H1 (cell line): ENCODE data around the gene RAB3GAP1. TPM values are rescaled to one million over a fixed set of nuclear protein-coding genes. Genes with fewer than 3 reads are reported as not detected.

Source experiments
- CTCF ChIA-PET: fragments of 300-600 bp; sonication (Branson Sonifier 250); formaldehyde crosslinking; loops from one replicate; lab custom pipeline; 2021; ENCODE audit not compliant: partially characterized antibody; lab: Charles Lee
- POLR2A ChIA-PET: fragments of 300-600 bp; sonication (Branson Sonifier 250); formaldehyde crosslinking; loops from one replicate; lab custom pipeline; 2021; ENCODE audit warnings: inconsistent platforms; ENCODE audit not compliant: partially characterized antibody; lab: Charles Lee
- DNase-seq, 2 experiments: peaks; one replicate each; pipeline versions ENCODE4 v3.0.0 to v3.0.0-alpha.2; 2010 to 2022; ENCODE audit warnings: low spot score in 2 of 2, low read depth in 1 of 2, mixed read lengths in 1 of 2
- FAIRE-seq: peaks from 2 replicates; lab custom pipeline; 2011; peaks lifted over from hg19 to GRCh38; lab: Jason Lieb, UNC
- H2AFZ ChIP-seq: 2 replicates; pipeline ENCODE4 v1.8.1; 2012; ENCODE audit warnings: low read length, inconsistent platforms
- H2AK5ac ChIP-seq: 2 replicates; pipeline ENCODE4 v1.6.1; 2013; ENCODE audit warnings: low read depth, low read length
- H2BK120ac ChIP-seq: replicated peaks from 2 replicates; pipeline ENCODE3; 2013; ENCODE audit warnings: low read depth, low read length, inconsistent platforms
- H2BK12ac ChIP-seq: 2 replicates; pipeline ENCODE4 v1.6.1; 2013; ENCODE audit warnings: low read depth, low read length
- H2BK15ac ChIP-seq: 2 replicates; pipeline ENCODE4 v1.6.1; 2013; ENCODE audit warnings: low read length
- H2BK20ac ChIP-seq: 2 replicates; pipeline ENCODE4 v1.6.1; 2013; ENCODE audit warnings: low read length
- H2BK5ac ChIP-seq: 2 replicates; pipeline ENCODE4 v1.6.1; 2013; ENCODE audit warnings: low read depth, low read length
- H3K14ac ChIP-seq: 2 replicates; pipeline ENCODE4 v1.6.1; 2013; ENCODE audit warnings: inconsistent platforms; ENCODE audit not compliant: insufficient read length
- H3K18ac ChIP-seq: 2 replicates; pipeline ENCODE4 v1.6.1; 2013; ENCODE audit warnings: low read length; ENCODE audit errors: extremely low read depth
- H3K23ac ChIP-seq: 2 replicates; pipeline ENCODE4 v1.6.1; 2013; ENCODE audit warnings: inconsistent platforms; ENCODE audit not compliant: insufficient read length
- H3K23me2 ChIP-seq: 2 replicates; pipeline ENCODE4 v1.6.1; 2013; ENCODE audit warnings: low read depth, low read length
- H3K27ac ChIP-seq: 2 replicates; pipeline ENCODE4 v1.6.1; 2011; ENCODE audit warnings: low read depth, low read length, inconsistent platforms
- H3K27me3 ChIP-seq, 4 experiments: replicated peaks in 1 of 4; 1 replicate in 1 of 4; 2 replicates in 3 of 4; pipeline versions ENCODE4 v1.6.1 to v1.8.1; 2011 to 2013; ENCODE audit warnings: low read length in 3 of 4, mild to moderate bottlenecking in 3 of 4, inconsistent platforms in 2 of 4, mixed read lengths in 2 of 4, moderate library complexity in 1 of 4; ENCODE audit not compliant: control insufficient read depth in 3 of 4, insufficient read depth in 3 of 4; ENCODE audit errors: extremely low read depth in 1 of 4
- H3K36me3 ChIP-seq, 4 experiments: 2 replicates each; pipeline versions ENCODE4 v1.6.1 to v1.8.1; 2011 to 2013; ENCODE audit warnings: mild to moderate bottlenecking in 4 of 4, low read length in 3 of 4, moderate library complexity in 2 of 4, control low read depth in 1 of 4, inconsistent platforms in 1 of 4; ENCODE audit not compliant: insufficient read depth in 4 of 4, control insufficient read depth in 2 of 4
- H3K4ac ChIP-seq: replicated peaks from 2 replicates; pipeline ENCODE3; 2013; ENCODE audit warnings: low read length, low read depth, mixed read lengths, inconsistent platforms; ENCODE audit not compliant: insufficient read length
- H3K4me1 ChIP-seq, 4 experiments: replicated peaks in 1 of 4; 1 replicate in 1 of 4; 2 replicates in 3 of 4; pipeline versions ENCODE4 v1.6.1 to v1.8.1; 2011 to 2013; ENCODE audit warnings: low read length in 3 of 4, inconsistent platforms in 2 of 4, mixed read lengths in 1 of 4; ENCODE audit not compliant: insufficient read depth in 4 of 4, control insufficient read depth in 3 of 4
- H3K4me2 ChIP-seq, 2 experiments: 2 replicates each; pipeline versions ENCODE4 v1.6.1 to v1.8.1; 2011 to 2013; ENCODE audit warnings: low read depth in 2 of 2, low read length in 2 of 2, control low read depth in 1 of 2, inconsistent platforms in 1 of 2, mild to moderate bottlenecking in 1 of 2; ENCODE audit not compliant: insufficient read depth in 1 of 2
- H3K4me3 ChIP-seq, 4 experiments: fragments of 200-600, 300-600 bp in 1 of 4; sonication (generic), shearing (Covaris generic), sonication (Bioruptor Twin) in 1 of 4; 2 replicates each; pipeline versions ENCODE4 v1.5.1 to v1.8.1; 2011 to 2016; ENCODE audit warnings: low read length in 4 of 4, low read depth in 3 of 4, control low read depth in 2 of 4, inconsistent platforms in 2 of 4, mild to moderate bottlenecking in 2 of 4, mixed read lengths in 1 of 4, moderate library complexity in 1 of 4; ENCODE audit not compliant: insufficient read depth in 2 of 4; ENCODE audit errors: extremely low read depth in 1 of 4
- H3K56ac ChIP-seq: replicated peaks from 2 replicates; pipeline ENCODE3; 2013; ENCODE audit warnings: low read depth, mild to moderate bottlenecking, mixed read lengths, low read length, inconsistent platforms; ENCODE audit not compliant: insufficient read length
- H3K79me1 ChIP-seq: 2 replicates; pipeline ENCODE4 v1.6.1; 2013; ENCODE audit warnings: low read depth, low read length, control low read depth
- H3K79me2 ChIP-seq, 2 experiments: 2 replicates each; pipeline versions ENCODE4 v1.6.1 to v1.8.1; 2012 to 2013; ENCODE audit warnings: low read length in 2 of 2, mild to moderate bottlenecking in 2 of 2, inconsistent platforms in 1 of 2; ENCODE audit not compliant: insufficient read depth in 2 of 2, control insufficient read depth in 1 of 2
- H3K9ac ChIP-seq, 4 experiments: replicated peaks in 1 of 4; 1 replicate in 1 of 4; 2 replicates in 3 of 4; pipeline versions ENCODE4 v1.6.1 to v1.8.1; 2011 to 2013; ENCODE audit warnings: low read depth in 3 of 4, low read length in 3 of 4, control low read depth in 2 of 4, mild to moderate bottlenecking in 2 of 4, moderate library complexity in 2 of 4, inconsistent platforms in 1 of 4; ENCODE audit errors: extremely low read depth in 1 of 4
- H3K9me3 ChIP-seq, 2 experiments: 2 replicates each; pipeline versions ENCODE4 v1.6.1 to v1.8.1; 2012 to 2013; ENCODE audit warnings: mild to moderate bottlenecking in 2 of 2, moderate library complexity in 2 of 2, control low read depth in 1 of 2, inconsistent platforms in 1 of 2, low read depth in 1 of 2, low read length in 1 of 2, mixed read lengths in 1 of 2; ENCODE audit not compliant: insufficient read depth in 2 of 2
- H4K20me1 ChIP-seq, 2 experiments: replicated peaks in 1 of 2; 2 replicates each; pipeline versions ENCODE3 to v1.8.1; 2011 to 2013; ENCODE audit warnings: inconsistent platforms in 2 of 2, low read length in 2 of 2, mild to moderate bottlenecking in 1 of 2; ENCODE audit not compliant: insufficient read depth in 2 of 2, control insufficient read depth in 1 of 2
- H4K5ac ChIP-seq: 2 replicates; pipeline ENCODE4 v1.6.1; 2013; ENCODE audit warnings: low read length, low read depth, mixed read lengths, inconsistent platforms; ENCODE audit not compliant: insufficient read length
- H4K8ac ChIP-seq: 2 replicates; pipeline ENCODE4 v1.8.0; 2013; ENCODE audit warnings: mild to moderate bottlenecking, moderate library complexity, low read length, inconsistent platforms; ENCODE audit not compliant: insufficient read depth; ENCODE audit errors: extremely low read depth
- H4K91ac ChIP-seq: replicated peaks from 2 replicates; pipeline ENCODE3; 2013; ENCODE audit warnings: low read length, mixed read lengths, inconsistent platforms; ENCODE audit not compliant: insufficient read length
- FOSL1 ChIP-seq: IDR thresholded peaks from 2 replicates; pipeline ENCODE4 v1.6.1; 2011; ENCODE audit warnings: mild to moderate bottlenecking, low read depth, low read length, moderate library complexity; ENCODE audit not compliant: insufficient read depth
- GABPA ChIP-seq: IDR thresholded peaks from 2 replicates; pipeline ENCODE4 v1.6.1; 2011; ENCODE audit warnings: mild to moderate bottlenecking, low read length, moderate library complexity, borderline replicate concordance; ENCODE audit not compliant: insufficient read depth
- HDAC2 ChIP-seq, 2 experiments: fragments of 300-600 bp in 1 of 2; sonication (generic) in 1 of 2; IDR thresholded peaks; 2 replicates each; pipeline ENCODE4 v1.6.1; 2011 to 2012; ENCODE audit warnings: low read depth in 2 of 2, low read length in 2 of 2, mild to moderate bottlenecking in 2 of 2, moderate library complexity in 2 of 2, borderline replicate concordance in 1 of 2, inconsistent platforms in 1 of 2
- KDM5A ChIP-seq: fragments of 200-600 bp; IDR thresholded peaks from 2 replicates; pipeline ENCODE4 v1.7.1; 2012; ENCODE audit warnings: mild to moderate bottlenecking, low read length, inconsistent platforms, mixed read lengths
- NANOG ChIP-seq: IDR thresholded peaks from 2 replicates; pipeline ENCODE4 v1.6.1; 2011; ENCODE audit warnings: low read length, low read depth, mild to moderate bottlenecking, inconsistent platforms; ENCODE audit not compliant: insufficient read depth, poor library complexity, severe bottlenecking
- RBBP5 ChIP-seq: IDR thresholded peaks from 2 replicates; pipeline ENCODE4 v1.7.1; 2012; ENCODE audit warnings: low read depth, mild to moderate bottlenecking, inconsistent platforms, low read length, moderate library complexity, borderline replicate concordance
- SP2 ChIP-seq: IDR thresholded peaks from 2 replicates; pipeline ENCODE4 v1.6.1; 2012; ENCODE audit warnings: mild to moderate bottlenecking, low read length, inconsistent platforms
- WGBS, 2 experiments: shearing (Covaris generic) in 1 of 2; methylation state at CpG; one replicate each; pipeline versions ENCODE4 v1.1.6 to v1.1.7; 2013 to 2015; ENCODE audit warnings: low lambda C conversion rate in 2 of 2, mixed read lengths in 2 of 2, inconsistent platforms in 1 of 2, low coverage in 1 of 2, missing lambda C conversion rate in 1 of 2; ENCODE audit not compliant: insufficient replicate concordance in 2 of 2, insufficient coverage in 1 of 2, insufficient read length in 1 of 2; ENCODE audit errors: extremely low coverage in 1 of 2, missing lambda C conversion rate in 1 of 2; 5-methylcytosine and 5-hydroxymethylcytosine counted together
- long read RNA-seq, 2 experiments: library from RNA in 1 of 2; library from capped mRNA in 1 of 2; stranded (forward); transcript quantifications; one replicate each; pipeline ENCODE4 v2.0.0, GENCODE V29; 2021; ENCODE audit warnings: inconsistent platforms in 1 of 2
- polyA minus RNA-seq, 3 experiments: library from RNA; depleted of rRNA, polyadenylated mRNA; stranded (reverse); fragments of >200 nt; gene quantifications; 1 replicate in 2 of 3; 2 replicates in 1 of 3; pipeline ENCODE4 v1.2.3, GENCODE V29; 2011
- polyA plus RNA-seq, 7 experiments: library from polyadenylated mRNA; depleted of rRNA in 3 of 7; stranded (reverse) in 5 of 7; unstranded in 2 of 7; fragments of >200 nt in 5 of 7; fragments of 200-250 nt in 2 of 7; gene quantifications; 1 replicate in 5 of 7; 2 replicates in 1 of 7; 4 replicates in 1 of 7; pipeline versions ENCODE4 v1.2.1 to v1.2.3, GENCODE V29; 2011 to 2013; ENCODE audit warnings: missing spikeins in 2 of 7, mixed read lengths in 2 of 7
- total RNA-seq: library from RNA; stranded (reverse); fragmentation: NEBNext Ultra II Directional; extraction: Animal tissue kit (Norgen Biotek cat#: 25700); gene quantifications from 2 replicates; pipeline ENCODE4 v1.2.1, GENCODE V29; 2021

The RAB3GAP1 gene
- 25.7 and 28.6 TPM in 2 replicates for total RNA-seq
- polyA plus RNA-seq (2011; rRNA removed), result 7.3 and 9.8 TPM in 2 replicates
- polyA plus RNA-seq (2011; cell fraction: cytosol; rRNA removed), result 12.8 TPM
- 7.2 TPM for polyA plus RNA-seq (2011; cell fraction: nucleus; rRNA removed)
- polyA plus RNA-seq (2012, experiment 1 of 2), result 17.5 to 29.0 TPM (median 19.5 TPM) in 4 replicates
- 1.1 TPM for polyA plus RNA-seq (2012, experiment 2 of 2)
- polyA plus RNA-seq (2013, experiment 1 of 2), result 14.8 TPM
- polyA plus RNA-seq (2013, experiment 2 of 2), result 15.1 TPM
- polyA minus RNA-seq (2011; rRNA and poly(A)+ RNA removed), result 20.1 and 23.8 TPM in 2 replicates
- polyA minus RNA-seq (2011; cell fraction: cytosol; rRNA and poly(A)+ RNA removed), result 9.4 TPM
- 22.7 TPM for polyA minus RNA-seq (2011; cell fraction: nucleus; rRNA and poly(A)+ RNA removed)
- long read RNA-seq, experiment 1, full-length matches to known transcripts, result 1 of 36 reads
- long read RNA-seq, experiment 1, partial matches to known transcripts, result 17 of 36 reads
- long read RNA-seq, experiment 1, other reads (novel, unspliced or antisense), result 18 of 36 reads
- long read RNA-seq, experiment 2, full-length matches to known transcripts, result 5 of 32 reads
- long read RNA-seq, experiment 2, partial matches to known transcripts, result 4 of 32 reads
- long read RNA-seq, experiment 2, other reads (novel, unspliced or antisense), result 23 of 32 reads

DNA sequence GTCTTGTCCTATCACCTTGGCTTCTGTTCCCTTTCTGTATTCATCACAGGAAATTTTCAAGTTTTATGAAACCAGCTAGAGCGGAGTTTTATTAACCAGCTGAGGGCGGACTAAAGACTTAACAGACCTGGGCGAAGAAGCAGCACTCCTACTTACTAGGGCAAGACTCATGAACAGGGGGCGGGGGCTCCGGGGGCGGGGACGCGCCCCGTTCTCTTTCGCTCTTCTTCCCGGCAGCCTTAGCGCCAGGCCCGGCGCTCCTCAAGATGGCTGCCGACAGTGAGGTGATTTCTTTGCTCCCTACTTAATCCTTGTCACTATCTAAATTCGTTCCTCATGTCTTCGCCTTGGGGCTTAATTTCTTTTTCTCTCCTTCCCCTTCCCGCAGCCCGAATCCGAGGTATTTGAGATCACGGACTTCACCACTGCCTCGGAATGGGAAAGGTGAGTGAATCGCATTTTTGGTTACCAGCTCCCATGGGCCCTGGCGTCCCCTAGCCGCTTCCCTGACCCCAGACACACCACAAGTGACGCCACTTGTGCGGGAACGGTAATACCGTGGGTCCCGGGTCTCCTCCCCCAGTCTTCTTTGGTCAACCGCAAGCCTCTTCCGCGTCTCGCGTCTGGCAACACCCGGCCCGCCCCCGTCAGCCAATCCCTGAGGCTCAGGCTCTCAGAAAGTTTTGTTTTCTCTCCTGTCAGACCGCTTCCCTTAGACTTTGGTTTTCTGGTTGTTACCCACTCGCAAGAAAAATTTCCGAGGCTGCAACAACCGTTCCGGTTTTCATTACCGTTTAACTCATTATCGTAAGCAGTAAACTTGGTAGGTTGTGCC lies at the start of gene RAB3GAP1:
Gene RAB3GAP1 (plus strand): TSS at position 251 of the 835 bp plus-strand sequence. CDS start 16 bp downstream, at position 267.
- H3K79me2 ChIP-seq, result peaks cover 4 to 46% of the 10 kb centered on the region in 2 experiments
- H2AFZ ChIP-seq, result peak within 1 kb of the TSS; percentile 99
- 4% methylated on average over 45 of the region's 45 CpGs; no CpG with 5 or more reads in 1 of the 2 experiments for whole genome bisulfite sequencing, 2 experiments
- no peaks in the 10 kb centered on the region; a peak in 1 of 7 replicates for H3K27me3 ChIP-seq
- no peak within 1 kb of the TSS for H4K91ac ChIP-seq
- peak within 1 kb of the TSS; percentile 83 to 97 for H3K4me2 ChIP-seq
- no peak for FAIRE-seq
- H4K8ac ChIP-seq, result peak within 1 kb of the TSS; percentile 96; the same call in 1 of the 2 replicates
- H3K18ac ChIP-seq, result peak within 1 kb of the TSS; percentile 41
- H3K79me1 ChIP-seq, result no peaks in the 10 kb centered on the region; the same call in 1 of the 2 replicates
- peak within 1 kb of the TSS; percentile 72 for H2BK5ac ChIP-seq
- peak within 1 kb of the TSS; percentile 90 for H3K27ac ChIP-seq
- peak within 1 kb of the TSS; percentile 68 to 98 (median 94) for H3K9ac ChIP-seq
- H2AK5ac ChIP-seq, result no peak within 1 kb of the TSS
- H3K4ac ChIP-seq, result no peak within 1 kb of the TSS
- H4K5ac ChIP-seq, result peak within 1 kb of the TSS; percentile 25
- no peak within 1 kb of the TSS for H2BK20ac ChIP-seq
- H2BK12ac ChIP-seq, result peak within 1 kb of the TSS; percentile 20; the same call in 1 of the 2 replicates
- ChIA-PET POLR2A (interaction anchor here (0.6 to 1.8 kb wide), 7 partner anchors 9 to 477 kb away, joined by 3 to 6 read pairs (median 3); no protein-coding TSS in a partner anchor), CTCF (no interaction called here)
- peaks cover 0 to 6% (median 2%) of the 10 kb centered on the region in 4 experiments; a peak in 2 of 7 replicates for H3K4me1 ChIP-seq
- H3K56ac ChIP-seq, result peak within 1 kb of the TSS; percentile 20
- H4K20me1 ChIP-seq, result peaks cover 0 to 3% of the 10 kb centered on the region in 2 experiments
- H3K4me3 ChIP-seq, result peak within 1 kb of the TSS; percentile 96 to 99 (median 99)
- no peak within 1 kb of the TSS for H2BK120ac ChIP-seq
- H3K36me3 ChIP-seq, result no peaks in the 10 kb centered on the region
- no peak within 1 kb of the TSS for H3K23ac ChIP-seq
- peak; percentile 39 to 71 for DNase-seq
- H3K9me3 ChIP-seq, result no peaks in the 10 kb centered on the region
- H2BK15ac ChIP-seq, result no peak within 1 kb of the TSS
- peaks cover 4% of the 10 kb centered on the region for H3K23me2 ChIP-seq
- H3K14ac ChIP-seq, result no peak within 1 kb of the TSS
- peak; percentile 84 for TF ChIP-seq KDM5A
- no peak for TF ChIP-seq SP2
- no peak for TF ChIP-seq FOSL1
- TF ChIP-seq HDAC2 (IDR thresholded peaks at IDR 0.05; ENCODE audit: borderline replicate concordance in 1 of 2, low read depth in 2 of 2, low read length in 2 of 2), result peak in 1 of 2 experiments; percentile 33; a peak in 1 of 4 replicates
- no peak for TF ChIP-seq NANOG
- TF ChIP-seq RBBP5, result no peak; the same call in none of the 2 replicates
- no peak for TF ChIP-seq GABPA
